Astrocyte of the spinal cord (primary cell): Measurements from ENCODE around the gene ACSF3.

Experiments
- DNase-seq: peaks from one replicate; pipeline ENCODE4 v3.0.0; 2011; ENCODE audit warnings: low read depth, low spot score
- H3K4me3 ChIP-seq: 2 replicates; pipeline ENCODE4 v1.5.1; 2011; ENCODE audit warnings: low read depth, mild to moderate bottlenecking, low read length, moderate library complexity
- in situ Hi-C: cut with HindIII; loops from 2 replicates; pipeline ENCODE4 v1.10.0; 2017; ENCODE audit warnings: low sequenced_read_pairs
- TF ChIP-seq, protein P1 (sequence below): IDR thresholded peaks from 2 replicates; pipeline ENCODE4 v1.5.1; 2012; ENCODE audit warnings: low read depth, mild to moderate bottlenecking, low read length, inconsistent platforms

ACSF3 gene

DNA sequence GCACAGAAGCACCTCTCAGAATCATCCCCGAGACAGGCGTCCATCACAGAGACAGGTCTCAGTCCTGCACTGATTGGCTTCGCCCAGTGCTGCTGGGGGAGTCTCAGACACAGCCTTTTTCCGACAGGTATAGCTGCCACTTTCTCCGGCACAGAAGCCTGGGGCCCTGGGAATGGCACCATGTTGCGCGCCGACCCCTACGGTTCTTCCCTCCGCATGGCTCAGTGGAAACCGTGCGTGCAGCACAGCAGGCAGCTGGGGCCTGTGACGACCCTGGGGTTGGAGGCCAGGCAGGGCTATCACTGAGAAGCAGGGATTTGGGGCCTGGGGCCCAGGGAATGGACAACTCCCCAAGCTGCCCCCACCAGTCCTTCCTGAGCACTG is 48.2 kb downstream of the ACSF3 start:
- H3K4me3 ChIP-seq: no peak overlapping the region
- DNase-seq: no peak
- TF ChIP-seq, protein P1, sequence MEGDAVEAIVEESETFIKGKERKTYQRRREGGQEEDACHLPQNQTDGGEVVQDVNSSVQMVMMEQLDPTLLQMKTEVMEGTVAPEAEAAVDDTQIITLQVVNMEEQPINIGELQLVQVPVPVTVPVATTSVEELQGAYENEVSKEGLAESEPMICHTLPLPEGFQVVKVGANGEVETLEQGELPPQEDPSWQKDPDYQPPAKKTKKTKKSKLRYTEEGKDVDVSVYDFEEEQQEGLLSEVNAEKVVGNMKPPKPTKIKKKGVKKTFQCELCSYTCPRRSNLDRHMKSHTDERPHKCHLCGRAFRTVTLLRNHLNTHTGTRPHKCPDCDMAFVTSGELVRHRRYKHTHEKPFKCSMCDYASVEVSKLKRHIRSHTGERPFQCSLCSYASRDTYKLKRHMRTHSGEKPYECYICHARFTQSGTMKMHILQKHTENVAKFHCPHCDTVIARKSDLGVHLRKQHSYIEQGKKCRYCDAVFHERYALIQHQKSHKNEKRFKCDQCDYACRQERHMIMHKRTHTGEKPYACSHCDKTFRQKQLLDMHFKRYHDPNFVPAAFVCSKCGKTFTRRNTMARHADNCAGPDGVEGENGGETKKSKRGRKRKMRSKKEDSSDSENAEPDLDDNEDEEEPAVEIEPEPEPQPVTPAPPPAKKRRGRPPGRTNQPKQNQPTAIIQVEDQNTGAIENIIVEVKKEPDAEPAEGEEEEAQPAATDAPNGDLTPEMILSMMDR: no peak
- in situ Hi-C loops: no loop called here

DNA sequence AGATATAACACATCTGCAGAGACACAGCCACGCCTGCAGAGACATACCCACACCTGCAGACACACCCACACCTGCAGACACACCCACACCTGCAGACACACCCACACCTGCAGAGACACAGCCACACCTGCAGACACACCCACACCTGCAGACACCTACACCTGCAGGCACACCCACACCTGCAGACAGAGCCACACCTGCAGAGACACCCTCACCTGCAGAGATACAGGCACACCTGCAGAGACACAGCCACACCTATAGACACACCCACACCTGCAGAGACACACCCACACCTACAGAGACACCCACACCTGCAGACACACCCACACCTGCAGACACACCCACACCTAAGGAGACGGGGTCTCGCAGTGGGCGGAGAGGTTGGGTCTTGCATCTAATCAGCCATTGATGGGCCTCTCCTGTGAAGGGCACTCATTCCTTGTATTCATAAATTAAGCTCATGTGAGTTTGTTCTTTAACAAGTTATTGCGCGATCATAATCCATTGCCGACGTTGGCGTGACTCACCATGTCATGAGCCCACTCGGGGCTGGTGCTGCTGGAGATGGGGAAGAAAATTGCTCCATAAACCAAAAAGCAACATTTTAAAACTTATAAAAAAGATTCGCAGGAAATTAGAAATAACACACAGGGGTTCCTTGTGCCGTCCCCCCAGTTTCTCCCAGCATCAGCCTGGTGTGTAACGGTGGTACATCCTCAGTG is 49.0 kb downstream of the ACSF3 start:
- TF ChIP-seq, protein P1: no peak
- H3K4me3 ChIP-seq: no peak overlapping the region
- no peak for DNase-seq
- in situ Hi-C loops: no loop called here

DNA sequence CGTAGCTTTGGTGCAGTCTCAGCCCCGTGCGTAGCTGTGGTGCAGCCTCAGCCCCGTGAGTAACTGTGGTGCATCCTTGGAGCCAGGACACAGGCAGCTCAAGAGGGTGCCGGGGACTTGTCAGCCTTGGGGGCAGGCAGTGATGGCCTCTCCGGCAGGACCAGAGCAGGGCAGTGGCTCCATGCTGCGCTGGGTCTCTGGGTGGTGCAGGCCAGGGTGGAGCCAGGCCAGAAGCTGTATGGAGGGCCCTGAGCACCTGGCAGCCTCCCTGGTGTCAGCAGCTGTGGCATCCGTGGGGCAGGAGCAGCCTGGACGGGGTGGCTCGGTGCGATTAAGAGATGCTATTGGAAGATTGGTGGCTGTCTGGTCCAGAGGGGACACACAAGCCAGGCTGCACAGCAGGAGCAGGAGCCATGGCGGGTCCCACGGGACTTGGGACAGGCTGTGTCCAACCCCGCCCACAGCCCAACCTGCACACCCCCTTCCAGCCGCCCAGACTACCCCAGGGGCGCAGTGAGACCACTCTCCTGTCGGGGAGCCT is 49.6 kb downstream of the ACSF3 start:
- DNase-seq: no peak
- H3K4me3 ChIP-seq: no peak overlapping the region
- TF ChIP-seq, protein P1: no peak
- in situ Hi-C loops: no loop called here

DNA sequence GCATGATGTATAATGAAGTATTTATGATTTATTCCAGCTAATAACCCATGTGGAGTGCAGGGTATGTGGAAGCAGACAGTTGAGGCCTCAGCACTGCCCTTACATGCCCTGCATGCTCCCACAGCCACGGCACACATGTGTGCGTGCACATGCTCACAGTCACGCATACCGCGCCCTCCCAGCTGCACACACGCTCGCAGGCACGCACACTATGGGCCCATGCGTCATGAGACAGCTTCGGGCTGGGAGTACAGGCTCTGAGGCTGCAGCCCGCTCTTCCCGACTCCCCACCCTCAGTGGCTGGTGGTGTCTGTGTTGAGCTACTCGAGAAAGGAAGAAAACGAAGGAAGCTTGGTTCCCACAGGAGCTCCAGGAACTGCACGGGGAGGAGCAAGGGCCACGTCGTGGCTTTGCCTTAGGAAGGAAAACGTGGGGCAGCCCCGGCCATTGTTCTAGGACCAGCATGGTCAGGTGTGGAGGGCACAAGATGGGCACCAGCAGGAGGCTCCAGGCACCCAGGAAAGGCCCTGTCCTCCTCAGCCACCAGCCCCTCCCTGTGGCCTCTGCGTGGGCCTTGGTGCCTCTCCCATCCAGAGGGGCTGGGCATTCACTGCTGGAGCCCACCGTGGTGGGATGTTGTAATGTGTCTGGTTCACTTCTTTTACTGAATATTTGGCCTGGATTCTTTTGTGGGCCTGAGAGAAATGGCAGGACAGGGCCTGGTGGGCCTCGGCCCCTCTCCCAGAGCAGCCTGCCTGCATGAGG is 50.4 kb downstream of the ACSF3 start:
- no peak for DNase-seq
- TF ChIP-seq, protein P1: no peak
- no peak overlapping the region for H3K4me3 ChIP-seq
- in situ Hi-C loops: no loop called here

DNA sequence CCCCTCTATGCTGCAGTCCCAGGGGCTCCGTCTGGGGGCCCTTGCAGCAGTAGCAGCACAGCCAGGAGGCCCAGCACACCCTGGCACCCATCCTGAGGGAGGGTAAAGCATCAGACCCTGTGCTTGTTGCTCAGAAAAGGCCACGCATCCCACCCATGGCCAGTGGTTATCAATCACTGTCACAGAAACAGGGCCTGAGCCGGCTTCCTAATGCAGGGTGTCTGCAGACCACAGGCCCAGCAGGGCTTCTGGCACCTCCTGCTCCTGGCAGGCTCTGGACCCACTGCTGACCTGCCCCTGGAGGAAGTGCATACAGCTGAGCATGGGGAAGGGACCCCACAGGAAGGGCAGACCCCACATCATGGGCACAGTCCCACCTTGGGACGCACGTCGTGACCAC is 51.0 kb downstream of the ACSF3 start:
- DNase-seq: no peak
- no peak overlapping the region for H3K4me3 ChIP-seq
- TF ChIP-seq, protein P1: no peak
- in situ Hi-C loops: no loop called here

DNA sequence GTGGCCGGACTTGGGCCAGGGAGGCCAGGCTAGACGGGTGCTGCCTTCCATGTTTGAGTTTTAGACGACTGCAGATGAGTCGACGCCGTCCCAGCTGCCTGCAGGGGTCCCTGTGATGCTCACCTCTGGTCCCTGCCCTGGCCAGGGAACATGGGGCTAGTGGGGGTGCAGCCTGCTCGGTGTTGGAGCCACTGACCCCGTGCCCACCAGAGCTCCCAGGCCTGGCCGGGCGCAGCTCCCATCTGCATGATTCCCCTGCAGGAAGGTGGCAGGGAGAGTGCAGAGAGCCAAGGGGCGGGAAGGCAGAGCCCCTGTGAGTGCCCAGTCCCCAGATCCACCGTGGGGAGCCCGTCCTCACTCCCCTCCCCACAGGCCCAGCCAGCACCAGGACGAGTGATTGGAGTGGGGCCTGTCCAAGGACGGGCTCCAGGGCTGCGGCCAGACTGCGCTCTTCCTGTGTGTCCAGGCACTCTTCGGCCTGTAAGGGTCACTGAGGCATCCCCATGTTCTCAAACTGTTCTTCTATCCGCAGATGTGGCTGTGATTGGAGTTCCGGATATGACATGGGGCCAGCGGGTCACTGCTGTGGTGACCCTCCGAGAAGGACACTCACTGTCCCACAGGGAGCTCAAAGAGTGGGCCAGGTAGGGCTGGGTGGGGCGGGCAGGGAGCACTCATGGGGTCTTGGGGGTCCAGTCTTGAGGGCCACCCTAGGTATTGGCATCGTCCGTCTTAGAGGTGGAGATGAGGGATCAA is 51.9 kb downstream of the ACSF3 start:
- in situ Hi-C loops: no loop called here
- no peak for DNase-seq
- TF ChIP-seq, protein P1: no peak
- no peak overlapping the region for H3K4me3 ChIP-seq
